HEK293 (cell line): ENCODE results near the gene SMO.

Source experiments
- CTCF ChIP-seq: fragments of 450-650 bp; formaldehyde crosslinking; IDR thresholded peaks from 2 replicates; pipeline ENCODE4 v1.5.1; 2016; ENCODE audit warnings: missing biosample characterization, missing genetic modification characterization
- OVOL3 ChIP-seq: fragments of 450-650 bp; formaldehyde crosslinking; IDR thresholded peaks from 2 replicates; pipeline ENCODE4 v1.5.1; 2016; ENCODE audit warnings: missing biosample characterization, missing genetic modification characterization
- SETDB1 ChIP-seq: IDR thresholded peaks from one replicate; pipeline ENCODE4 v1.6.1; 2017; ENCODE audit warnings: mild to moderate bottlenecking, low read length, moderate library complexity, mixed read lengths; ENCODE audit not compliant: insufficient read length
- SP2 ChIP-seq: fragments of 450-650 bp; formaldehyde crosslinking; IDR thresholded peaks from 2 replicates; pipeline ENCODE4 v1.5.1; 2016; ENCODE audit warnings: missing biosample characterization, missing genetic modification characterization
- ZFP41 ChIP-seq: fragments of 450-650 bp; formaldehyde crosslinking; IDR thresholded peaks from 2 replicates; pipeline ENCODE4 v1.5.1; 2016; ENCODE audit warnings: missing biosample characterization, missing genetic modification characterization, borderline replicate concordance
- ZNF558 ChIP-seq: fragments of 450-650 bp; formaldehyde crosslinking; IDR thresholded peaks from 2 replicates; pipeline ENCODE4 v1.5.1; 2016; ENCODE audit warnings: missing biosample characterization, missing genetic modification characterization
- ZNF692 ChIP-seq: fragments of 450-650 bp; formaldehyde crosslinking; IDR thresholded peaks from 2 replicates; pipeline ENCODE4 v1.5.1; 2016; ENCODE audit warnings: missing biosample characterization, missing genetic modification characterization

DNA sequence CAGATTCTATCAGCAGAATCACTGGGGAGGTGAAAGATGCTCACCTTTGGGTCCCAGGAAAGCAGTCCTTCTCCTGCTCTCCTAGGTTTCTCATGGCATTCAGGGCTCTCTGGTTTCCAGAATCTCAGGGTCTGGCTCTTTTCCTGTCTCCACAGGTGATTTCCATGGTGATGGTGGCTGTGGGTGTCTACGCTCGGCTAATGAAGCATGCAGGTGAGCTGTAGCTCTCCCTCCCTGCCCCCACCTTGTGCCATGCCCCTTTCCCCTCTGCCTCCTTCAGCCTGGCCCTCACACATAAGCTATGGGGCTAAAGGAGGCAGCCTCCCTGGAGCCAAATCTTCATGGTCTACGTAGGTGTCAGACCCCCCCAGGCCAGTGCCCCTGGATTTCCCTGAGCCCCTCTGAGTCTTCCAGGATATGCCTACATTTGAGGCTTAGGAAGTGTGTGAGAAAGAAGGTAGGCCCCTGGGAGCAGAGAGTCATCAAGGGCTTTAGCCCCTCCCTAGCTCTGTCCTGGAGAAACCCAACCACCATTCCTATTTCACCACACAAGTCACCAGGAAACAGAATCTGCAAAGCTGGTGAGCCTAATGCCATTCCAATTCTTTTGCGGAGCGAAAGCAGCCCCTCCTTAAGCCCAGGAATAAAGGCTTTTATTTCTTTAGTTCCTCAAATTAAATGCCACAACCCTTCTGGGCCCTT, 26.8 kb upstream of the SMO start:
- TF ChIP-seq SETDB1 (no peak), OVOL3 (tag by site-specific recombination) (no peak), CTCF (tag by site-specific recombination) (no peak), ZFP41 (tag by site-specific recombination) (no peak), SP2 (tag by site-specific recombination) (no peak), ZNF558 (tag by site-specific recombination) (no peak), ZNF692 (tag by site-specific recombination) (no peak)
